ENCODE data around the gene TGM4. TPM values are rescaled to one million over a fixed set of nuclear protein-coding genes. Genes with fewer than 3 reads are reported as not detected.

The TGM4 gene
- total RNA-seq, 4 donors from 2014 or later: not detected

- H3K9me3 ChIP-seq: no peaks in the 10 kb centered on the region
- no peak for TF ChIP-seq POLR2A (IDR thresholded peaks at IDR 0.05)
- TF ChIP-seq, protein P1, sequence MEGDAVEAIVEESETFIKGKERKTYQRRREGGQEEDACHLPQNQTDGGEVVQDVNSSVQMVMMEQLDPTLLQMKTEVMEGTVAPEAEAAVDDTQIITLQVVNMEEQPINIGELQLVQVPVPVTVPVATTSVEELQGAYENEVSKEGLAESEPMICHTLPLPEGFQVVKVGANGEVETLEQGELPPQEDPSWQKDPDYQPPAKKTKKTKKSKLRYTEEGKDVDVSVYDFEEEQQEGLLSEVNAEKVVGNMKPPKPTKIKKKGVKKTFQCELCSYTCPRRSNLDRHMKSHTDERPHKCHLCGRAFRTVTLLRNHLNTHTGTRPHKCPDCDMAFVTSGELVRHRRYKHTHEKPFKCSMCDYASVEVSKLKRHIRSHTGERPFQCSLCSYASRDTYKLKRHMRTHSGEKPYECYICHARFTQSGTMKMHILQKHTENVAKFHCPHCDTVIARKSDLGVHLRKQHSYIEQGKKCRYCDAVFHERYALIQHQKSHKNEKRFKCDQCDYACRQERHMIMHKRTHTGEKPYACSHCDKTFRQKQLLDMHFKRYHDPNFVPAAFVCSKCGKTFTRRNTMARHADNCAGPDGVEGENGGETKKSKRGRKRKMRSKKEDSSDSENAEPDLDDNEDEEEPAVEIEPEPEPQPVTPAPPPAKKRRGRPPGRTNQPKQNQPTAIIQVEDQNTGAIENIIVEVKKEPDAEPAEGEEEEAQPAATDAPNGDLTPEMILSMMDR (IDR thresholded peaks at IDR 0.05 in 4 of 5, conservative IDR thresholded peaks at IDR 0.05 in 1 of 5): no peak
- in situ Hi-C loops (cut with MboI; ENCODE audit: low sequenced_read_pairs in 4 of 4) (no loop called here), intact Hi-C loops (cut with DNase I; ENCODE audit: low total_unique reads) (no loop called here)
- H3K27me3 ChIP-seq: no peaks in the 10 kb centered on the region
- H3K27ac ChIP-seq: peak overlapping the region in 3 of 4 donors; percentile 19 to 57 (median 36)
- peaks cover 0 to 17% of the 10 kb centered on the region in 2 donors for H3K4me1 ChIP-seq
- peaks cover 0 to 17% of the 10 kb centered on the region in 2 donors for H3K36me3 ChIP-seq
- ATAC-seq (peak in 1 of 2 donors; percentile 28), DNase-seq (no peak)
- no peak overlapping the region for H3K4me3 ChIP-seq
Observed at GRCh38 chr3:44954304-44954703, 79.9 kb downstream of the TGM4 start.

GRCh38 chr3:44954962-44955361 is 80.6 kb downstream of the TGM4 start:
- in situ Hi-C loops (cut with MboI; ENCODE audit: low sequenced_read_pairs in 4 of 4) (no loop called here), intact Hi-C loops (cut with DNase I; ENCODE audit: low total_unique reads) (no loop called here)
- DNase-seq: peak; percentile 34 to 68
- Histone ChIP-seq H3K4me1 (peaks cover 3 to 17% of the 10 kb centered on the region in 2 donors), H3K36me3 (peaks cover 0 to 17% of the 10 kb centered on the region in 2 donors), H3K27me3 (no peaks in the 10 kb centered on the region), H3K4me3 (no peak overlapping the region), H3K27ac (peak overlapping the region; percentile 19 to 57 (median 34)), H3K9me3 (no peaks in the 10 kb centered on the region)
- TF ChIP-seq, protein P1 (IDR thresholded peaks at IDR 0.05 in 4 of 5, conservative IDR thresholded peaks at IDR 0.05 in 1 of 5): no peak
- no peak for TF ChIP-seq POLR2A (IDR thresholded peaks at IDR 0.05)
- peak; percentile 54 to 80 for ATAC-seq

DNA sequence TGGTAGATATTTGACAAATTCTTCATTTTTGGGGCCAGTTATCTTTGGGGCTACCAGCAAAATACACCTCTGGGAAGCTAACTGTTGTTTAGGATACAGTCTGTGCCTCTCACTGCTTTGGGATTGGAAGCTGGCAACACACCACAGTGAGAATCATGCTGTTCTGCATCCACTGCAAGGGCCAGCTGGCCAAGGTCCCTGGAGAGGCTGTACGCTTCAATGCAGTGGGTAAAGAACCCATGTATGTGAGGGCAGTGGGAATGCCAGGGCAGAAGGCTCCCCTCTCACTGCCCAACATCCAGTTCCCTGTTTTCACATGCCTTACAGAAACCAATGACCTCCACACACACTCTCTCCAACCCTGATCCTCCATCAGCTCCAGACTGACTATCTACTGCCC is 81.5 kb downstream of the TGM4 start:
- ATAC-seq: no peak
- peaks cover 0 to 17% of the 10 kb centered on the region in 2 donors for H3K36me3 ChIP-seq
- DNase-seq: no peak

DNA sequence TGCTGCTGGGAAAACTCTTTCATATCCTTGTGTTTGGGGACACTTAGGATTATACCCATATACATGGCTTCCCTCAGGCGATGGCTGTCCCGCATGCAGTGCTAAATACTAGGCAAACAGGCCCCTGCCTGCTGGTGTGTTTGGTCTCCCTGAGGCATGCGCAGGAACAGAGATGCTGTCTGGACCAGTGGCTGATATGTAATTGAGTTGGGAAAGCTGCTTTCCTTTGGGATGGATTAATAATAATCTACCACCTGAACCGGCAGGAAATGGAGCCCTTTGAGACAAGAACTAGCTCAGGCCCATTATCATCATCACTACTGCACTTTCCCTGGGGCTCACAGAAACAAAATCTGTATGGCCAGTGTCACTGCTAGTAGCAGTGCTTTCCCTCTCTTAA is 83.6 kb downstream of the TGM4 start:
- Histone ChIP-seq H3K36me3 (peaks cover 0 to 17% of the 10 kb centered on the region in 2 donors), H3K9me3 (no peaks in the 10 kb centered on the region), H3K27me3 (no peaks in the 10 kb centered on the region), H3K4me3 (no peak overlapping the region), H3K4me1 (peaks cover 3 to 26% of the 10 kb centered on the region in 2 donors), H3K27ac (no peak overlapping the region)
- ATAC-seq (no peak), DNase-seq (no peak)
- in situ Hi-C loops (cut with MboI; ENCODE audit: low sequenced_read_pairs in 4 of 4): no loop called here
- TF ChIP-seq POLR2A (IDR thresholded peaks at IDR 0.05): no peak
- TF ChIP-seq, protein P1 (IDR thresholded peaks at IDR 0.05 in 4 of 5, conservative IDR thresholded peaks at IDR 0.05 in 1 of 5): no peak
- intact Hi-C loops (cut with DNase I; ENCODE audit: low total_unique reads): no loop called here

More for the DNA sequence above, 81.5 kb downstream of the TGM4 start:
- H3K27me3 ChIP-seq: no peaks in the 10 kb centered on the region
- in situ Hi-C loops (cut with MboI; ENCODE audit: low sequenced_read_pairs in 4 of 4) (no loop called here), intact Hi-C loops (cut with DNase I; ENCODE audit: low total_unique reads) (no loop called here)
- H3K9me3 ChIP-seq: no peaks in the 10 kb centered on the region
- no peak overlapping the region for H3K4me3 ChIP-seq
- H3K27ac ChIP-seq: no peak overlapping the region
- peaks cover 3 to 19% of the 10 kb centered on the region in 2 donors for H3K4me1 ChIP-seq
- TF ChIP-seq, protein P1 (IDR thresholded peaks at IDR 0.05 in 4 of 5, conservative IDR thresholded peaks at IDR 0.05 in 1 of 5): no peak
- no peak for TF ChIP-seq POLR2A (IDR thresholded peaks at IDR 0.05)

GRCh38 chr3:44958386-44958785 is 84.0 kb downstream of the TGM4 start:
- intact Hi-C loops (cut with DNase I; ENCODE audit: low total_unique reads): no loop called here
- peaks cover 0 to 17% of the 10 kb centered on the region in 2 donors for H3K36me3 ChIP-seq

More at GRCh38 chr3:44958386-44958785, 84.0 kb downstream of the TGM4 start:
- Histone ChIP-seq H3K27ac (no peak overlapping the region), H3K27me3 (no peaks in the 10 kb centered on the region), H3K9me3 (no peaks in the 10 kb centered on the region), H3K4me1 (peaks cover 3 to 26% of the 10 kb centered on the region in 2 donors), H3K4me3 (no peak overlapping the region)
- ATAC-seq (no peak), DNase-seq (no peak)
- in situ Hi-C loops (cut with MboI; ENCODE audit: low sequenced_read_pairs in 4 of 4): no loop called here
- TF ChIP-seq POLR2A (IDR thresholded peaks at IDR 0.05): no peak
- TF ChIP-seq, protein P1 (IDR thresholded peaks at IDR 0.05 in 4 of 5, conservative IDR thresholded peaks at IDR 0.05 in 1 of 5): no peak

Data from gastrocnemius medialis (tissue), 4 donors.